OCI-LY3 (cell line): ENCODE results near the gene CSTB.

Experiments
- CTCF ChIP-seq: fragments of 200-600, 300-600 bp; sonication (generic); IDR thresholded peaks from 2 replicates; pipeline ENCODE4 v1.5.1; 2014; ENCODE audit warnings: antibody characterized with exemption, low read length, low read depth
- EZH2phosphoT487 ChIP-seq: fragments of 200-600 bp; shearing (Covaris generic); IDR thresholded peaks from 2 replicates; pipeline ENCODE4 v1.6.1; 2018; ENCODE audit warnings: antibody characterized with exemption, mixed run types, low read depth

- no peak for TF ChIP-seq CTCF
- TF ChIP-seq EZH2phosphoT487 = no peak
Measured at GRCh38 chr21:43777953-43778352, 1.8 kb upstream of the CSTB start.
